NB4 (cell line): Measurements from ENCODE around the gene IPO8.

Source experiments
- CTCF ChIP-seq: IDR thresholded peaks from one replicate; pipeline ENCODE4 v1.5.1; 2012; ENCODE audit warnings: low read depth, low read length
- MAX ChIP-seq: IDR thresholded peaks from 2 replicates; pipeline ENCODE4 v1.6.1; 2011; ENCODE audit warnings: low read depth, low read length
- MYC ChIP-seq: IDR thresholded peaks from 2 replicates; pipeline ENCODE4 v1.6.1; 2011; ENCODE audit warnings: low read depth, low read length
- POLR2A ChIP-seq: IDR thresholded peaks from 2 replicates; pipeline ENCODE4 v1.6.1; 2011; ENCODE audit warnings: mild to moderate bottlenecking; ENCODE audit not compliant: insufficient read length; ENCODE audit errors: extremely low read depth

GRCh38 chr12:30695199-30696102 lies at the start of gene IPO8:
- TF ChIP-seq POLR2A (peak; percentile 47), CTCF (peak; percentile 13), MAX (peak; percentile 57), MYC (no peak)
